ENCODE data around the gene HHAT. TPM values are rescaled to one million over a fixed set of nuclear protein-coding genes. Genes with fewer than 3 reads are reported as not detected.

The HHAT gene
- total RNA-seq, 4 donors from 2014 or later, result 2.2 to 11.6 (median 7.3) TPM

GRCh38 chr1:210313921-210314320 is 14.8 kb upstream of the HHAT start:
- no peak overlapping the region for H3K4me3 ChIP-seq
- no peaks in the 10 kb centered on the region for H3K36me3 ChIP-seq
- 79 to 94% methylated on average over 1 of the region's 1 CpG for WGBS, 2 donors (ENCODE audit: low coverage in 1 of 2)
- DNase-seq, result no peak
- H3K9me3 ChIP-seq, result no peaks in the 10 kb centered on the region
- peaks cover 0 to 10% (median 7%) of the 10 kb centered on the region in 4 donors for H3K4me1 ChIP-seq
- TF ChIP-seq POLR2A (IDR thresholded peaks at IDR 0.05) (no peak), CTCF (IDR thresholded peaks at IDR 0.05) (no peak), EP300 (IDR thresholded peaks at IDR 0.05; ENCODE audit: low read depth) (no peak), POLR2AphosphoS5 (IDR thresholded peaks at IDR 0.05) (no peak)
- intact Hi-C loops (cut with DNase I; ENCODE audit: low total_unique reads) (loop anchor here (5.0 kb wide), 2 partner anchors 112 to 172 kb away; no protein-coding TSS in a partner anchor), in situ Hi-C loops (cut with MboI; ENCODE audit: low pct_ligation_motif_present in 1 of 4, low pct_unique_long_range_greater_than_20kb in 1 of 4, low sequenced_read_pairs in 3 of 4) (loop anchor here (10.0 to 25.0 kb wide), 3 partner anchors 169 to 452 kb away; no protein-coding TSS in a partner anchor)
- no peak overlapping the region for H3K27ac ChIP-seq
- H3K27me3 ChIP-seq, result no peaks in the 10 kb centered on the region

- no peak overlapping the region for H3K4me3 ChIP-seq
- no peaks in the 10 kb centered on the region for H3K9me3 ChIP-seq
- TF ChIP-seq POLR2AphosphoS5 (IDR thresholded peaks at IDR 0.05) (no peak), CTCF (IDR thresholded peaks at IDR 0.05) (no peak)
- peaks cover 0 to 10% (median 7%) of the 10 kb centered on the region in 4 donors for H3K4me1 ChIP-seq
- WGBS, 2 donors (ENCODE audit: low coverage in 1 of 2), result 83 to 93% methylated on average over 5 to 6 of the region's 6 CpGs
- intact Hi-C loops (cut with DNase I; ENCODE audit: low total_unique reads), result no loop called here
- no peaks in the 10 kb centered on the region for H3K36me3 ChIP-seq
- H3K27me3 ChIP-seq, result no peaks in the 10 kb centered on the region
- in situ Hi-C loops (cut with MboI; ENCODE audit: low pct_ligation_motif_present in 1 of 4, low pct_unique_long_range_greater_than_20kb in 1 of 4, low sequenced_read_pairs in 3 of 4), result loop anchor here (10.0 to 25.0 kb wide), 3 partner anchors 171 to 453 kb away; no protein-coding TSS in a partner anchor
- DNase-seq, result no peak
- no peak overlapping the region for H3K27ac ChIP-seq
Measured at GRCh38 chr1:210315529-210315928, 13.2 kb upstream of the HHAT start.

- in situ Hi-C loops (cut with MboI; ENCODE audit: low pct_ligation_motif_present in 1 of 4, low pct_unique_long_range_greater_than_20kb in 1 of 4, low sequenced_read_pairs in 3 of 4) (loop anchor here in 2 of 4 donors (25.0 kb wide), 2 partner anchors 184 to 459 kb away; no protein-coding TSS in a partner anchor), intact Hi-C loops (cut with DNase I; ENCODE audit: low total_unique reads) (no loop called here)
- no peak overlapping the region for H3K27ac ChIP-seq
- H3K4me1 ChIP-seq, result no peaks in the 10 kb centered on the region
- H3K36me3 ChIP-seq, result peaks cover 0 to 3% (median 0%) of the 10 kb centered on the region in 4 donors
- DNase-seq, result no peak
- no peak overlapping the region for H3K4me3 ChIP-seq
- no peaks in the 10 kb centered on the region for H3K27me3 ChIP-seq
- H3K9me3 ChIP-seq, result no peaks in the 10 kb centered on the region
- WGBS, 2 donors (ENCODE audit: low coverage in 1 of 2), result 68 to 90% methylated on average over 3 of the region's 3 CpGs
- TF ChIP-seq POLR2A (IDR thresholded peaks at IDR 0.05) (no peak), EP300 (IDR thresholded peaks at IDR 0.05; ENCODE audit: low read depth) (no peak), POLR2AphosphoS5 (IDR thresholded peaks at IDR 0.05) (no peak), CTCF (IDR thresholded peaks at IDR 0.05) (no peak)
Measured at GRCh38 chr1:210321131-210321530, 7.6 kb upstream of the HHAT start.

- no peaks in the 10 kb centered on the region for H3K4me1 ChIP-seq
- intact Hi-C loops (cut with DNase I; ENCODE audit: low total_unique reads), result no loop called here
- TF ChIP-seq POLR2A (IDR thresholded peaks at IDR 0.05) (no peak), CTCF (IDR thresholded peaks at IDR 0.05) (no peak), EP300 (IDR thresholded peaks at IDR 0.05; ENCODE audit: low read depth) (no peak), POLR2AphosphoS5 (IDR thresholded peaks at IDR 0.05) (no peak)
- H3K27ac ChIP-seq, result no peak overlapping the region
- DNase-seq, result no peak
- 86 to 91% methylated on average over 7 to 8 of the region's 8 CpGs for WGBS, 2 donors (ENCODE audit: low coverage in 1 of 2)
- peaks cover 0 to 3% (median 0%) of the 10 kb centered on the region in 4 donors for H3K36me3 ChIP-seq
- no peaks in the 10 kb centered on the region for H3K27me3 ChIP-seq
- in situ Hi-C loops (cut with MboI; ENCODE audit: low pct_ligation_motif_present in 1 of 4, low pct_unique_long_range_greater_than_20kb in 1 of 4, low sequenced_read_pairs in 3 of 4), result loop anchor here in 2 of 4 donors (25.0 kb wide), 2 partner anchors 184 to 459 kb away; no protein-coding TSS in a partner anchor
- H3K9me3 ChIP-seq, result no peaks in the 10 kb centered on the region
- no peak overlapping the region for H3K4me3 ChIP-seq
Measured at GRCh38 chr1:210321552-210321951, 7.2 kb upstream of the HHAT start.

Measured in transverse colon (tissue), 4 donors.